Measurements from ENCODE around the gene MPL. TPM values are rescaled to one million over a fixed set of nuclear protein-coding genes. Genes with fewer than 3 reads are reported as not detected.

Gene MPL
- total and polyA plus RNA-seq, 2 of the 13 experiments (the other 11 are each of a cell fraction or from before 2014, with no cell fraction given): not detected

- no peak for TF ChIP-seq ZNF44 (CRISPR knock-in tag; IDR thresholded peaks at IDR 0.05)
- no peak for TF ChIP-seq ZBTB7B (CRISPR knock-in tag; IDR thresholded peaks at IDR 0.05)
- no peak for TF ChIP-seq ZNF264 (CRISPR knock-in tag; IDR thresholded peaks at IDR 0.05)
- TF ChIP-seq SNRNP70 (IDR thresholded peaks at IDR 0.05; ENCODE audit: low read depth, low read length): no peak
- TF ChIP-seq ZIK1 (CRISPR knock-in tag; IDR thresholded peaks at IDR 0.05; ENCODE audit: borderline replicate concordance, low read depth): no peak
- no peak for TF ChIP-seq ZNF230 (CRISPR knock-in tag; IDR thresholded peaks at IDR 0.05)
- no peak for TF ChIP-seq SAFB2 (CRISPR knock-in tag; IDR thresholded peaks at IDR 0.05; ENCODE audit: borderline replicate concordance, low read depth)
- TF ChIP-seq NR3C1 (CRISPR knock-in tag; IDR thresholded peaks at IDR 0.05): no peak
- TF ChIP-seq, protein P1, sequence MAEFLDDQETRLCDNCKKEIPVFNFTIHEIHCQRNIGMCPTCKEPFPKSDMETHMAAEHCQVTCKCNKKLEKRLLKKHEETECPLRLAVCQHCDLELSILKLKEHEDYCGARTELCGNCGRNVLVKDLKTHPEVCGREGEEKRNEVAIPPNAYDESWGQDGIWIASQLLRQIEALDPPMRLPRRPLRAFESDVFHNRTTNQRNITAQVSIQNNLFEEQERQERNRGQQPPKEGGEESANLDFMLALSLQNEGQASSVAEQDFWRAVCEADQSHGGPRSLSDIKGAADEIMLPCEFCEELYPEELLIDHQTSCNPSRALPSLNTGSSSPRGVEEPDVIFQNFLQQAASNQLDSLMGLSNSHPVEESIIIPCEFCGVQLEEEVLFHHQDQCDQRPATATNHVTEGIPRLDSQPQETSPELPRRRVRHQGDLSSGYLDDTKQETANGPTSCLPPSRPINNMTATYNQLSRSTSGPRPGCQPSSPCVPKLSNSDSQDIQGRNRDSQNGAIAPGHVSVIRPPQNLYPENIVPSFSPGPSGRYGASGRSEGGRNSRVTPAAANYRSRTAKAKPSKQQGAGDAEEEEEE (CRISPR knock-in tag; IDR thresholded peaks at IDR 0.05; ENCODE audit: borderline replicate concordance): no peak
- TF ChIP-seq EP300 (IDR thresholded peaks at IDR 0.05; ENCODE audit: low read depth in 2 of 2, low read length in 2 of 2): no peak
- TF ChIP-seq EP300 (CRISPR knock-in tag; IDR thresholded peaks at IDR 0.05; ENCODE audit: borderline replicate concordance): no peak
- no peak for TF ChIP-seq YEATS2 (CRISPR knock-in tag; IDR thresholded peaks at IDR 0.05; ENCODE audit: borderline replicate concordance)
- TF ChIP-seq BRD4 (CRISPR knock-in tag; IDR thresholded peaks at IDR 0.05): no peak
- no peak for TF ChIP-seq IKZF1 (IDR thresholded peaks at IDR 0.05)
- TF ChIP-seq TSC22D2 (CRISPR knock-in tag; IDR thresholded peaks at IDR 0.05; ENCODE audit: borderline replicate concordance): no peak
- no peak for TF ChIP-seq ZNF24 (IDR thresholded peaks at IDR 0.05)
- no peak for TF ChIP-seq TCF7 (IDR thresholded peaks at IDR 0.05; ENCODE audit: low read depth)
- TF ChIP-seq MIXL1 (CRISPR knock-in tag; IDR thresholded peaks at IDR 0.05): no peak
- TF ChIP-seq FOXK1 (CRISPR knock-in tag; IDR thresholded peaks at IDR 0.05; ENCODE audit: borderline replicate concordance, low read depth): no peak
- no peak for TF ChIP-seq BHLHE40 (IDR thresholded peaks at IDR 0.05; ENCODE audit: low read length)
- in situ Hi-C loops (cut with HindIII; ENCODE audit: extremely low pct_ligation_motif_present, low pct_unique_long_range_greater_than_20kb) (no loop called here), intact Hi-C loops (cut with micrococcal nuclease; ENCODE audit: unreplicated experiment) (no loop called here)
- POLR2A ChIA-PET: no interaction called here
- FAIRE-seq (no peak), DNase-seq (ENCODE audit: low spot score) (no peak), ATAC-seq (no peak)
- 94% methylated on average over 3 of the region's 4 CpGs for WGBS (ENCODE audit: low lambda C conversion rate)
- Histone ChIP-seq H3K9ac (ENCODE audit: insufficient read depth, low read depth, low read length) (no peak overlapping the region), H3K27ac (ENCODE audit: extremely low read length, insufficient read depth, low read length) (no peak overlapping the region), H4K20me1 (ENCODE audit: insufficient read depth, low read length) (no peaks in the 10 kb centered on the region), H3K36me3 (replicated peaks in 1 of 2; ENCODE audit: control insufficient read depth in 1 of 2, insufficient read depth in 2 of 2, low read length in 2 of 2) (peaks cover 15 to 31% of the 10 kb centered on the region in 2 experiments), H3K27me3 (ENCODE audit: control insufficient read depth in 1 of 2, insufficient read depth in 2 of 2, low read length in 2 of 2) (no peaks in the 10 kb centered on the region; a peak in 1 of 5 replicates), H2AFZ (ENCODE audit: low read length) (no peak overlapping the region), H3K4me3 (replicated peaks in 1 of 3; ENCODE audit: insufficient read depth in 1 of 3, low read depth in 2 of 3, low read length in 3 of 3) (0 out of 6 replicates have a peak overlapping the region, but pooled peaks of 1 of the 3 experiments have one; percentile 92), H3K9me3 (ENCODE audit: low read length) (no peaks in the 10 kb centered on the region), H3K4me2 (ENCODE audit: low read depth, low read length) (peak overlapping the region; percentile 88), H3K4me1 (ENCODE audit: insufficient read depth, low read length) (peaks cover 74% of the 10 kb centered on the region), H3K79me2 (ENCODE audit: insufficient read depth, low read length) (peaks cover 29% of the 10 kb centered on the region)
- no TSS peak for BruUV-seq (replicated peaks)
- CTCF ChIA-PET (ENCODE audit: low intra/inter-chr PET ratio, low total read pairs): no interaction called here
Observed at GRCh38 chr1:43360616-43361015, 23.0 kb downstream of the MPL start.

Data from HepG2 (cell line).